Stomach (tissue), 4 donors: ENCODE measurements around the gene SLITRK2.

Source experiments
- EP300 ChIP-seq: sonication (generic); formaldehyde crosslinking; IDR thresholded peaks from one replicate; pipeline ENCODE4 v1.6.1; 2017; ENCODE audit warnings: antibody characterized with exemption
- POLR2A ChIP-seq, 4 donors: fragments of 450-650 bp; IDR thresholded peaks; one replicate each; pipeline ENCODE4 v1.6.1; 2016; ENCODE audit warnings: antibody characterized with exemption in 4 of 4, control low read depth in 2 of 4, mild to moderate bottlenecking in 1 of 4, moderate library complexity in 1 of 4
- POLR2AphosphoS5 ChIP-seq, 3 donors: sonication (generic); formaldehyde crosslinking; IDR thresholded peaks; one replicate each; pipeline ENCODE4 v1.6.1; 2016; ENCODE audit warnings: antibody characterized with exemption in 3 of 3
- TF ChIP-seq, protein P1 (sequence below), 7 experiments: fragments of 450-650 bp in 4 of 7; fragments of 200-600 bp in 3 of 7; sonication (generic) in 3 of 7; IDR thresholded peaks; one replicate each; pipeline ENCODE4 v1.5.1; 2016 to 2019; ENCODE audit warnings: antibody characterized with exemption in 7 of 7, control low read depth in 2 of 7, mild to moderate bottlenecking in 1 of 7

DNA sequence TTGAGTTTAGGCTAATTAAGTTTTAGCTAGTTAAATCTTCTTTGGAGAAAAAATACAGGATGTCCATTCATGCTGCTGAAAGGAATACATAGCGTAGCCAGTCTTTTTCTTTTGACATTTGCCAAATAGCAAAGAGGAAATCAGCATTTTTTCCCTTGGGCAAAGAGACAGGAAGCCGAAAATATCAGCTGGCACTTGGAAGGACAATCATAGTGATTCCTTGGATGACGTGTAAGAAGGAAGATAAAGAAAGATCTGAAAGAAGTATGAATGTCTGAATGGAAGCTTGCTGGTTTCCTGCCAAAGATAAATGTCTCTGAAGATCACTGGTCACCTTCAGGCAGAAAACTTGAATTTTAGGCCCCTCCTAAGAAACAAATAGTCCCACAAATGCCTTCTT, 44.2 kb downstream of the SLITRK2 start:
- TF ChIP-seq, protein P1, sequence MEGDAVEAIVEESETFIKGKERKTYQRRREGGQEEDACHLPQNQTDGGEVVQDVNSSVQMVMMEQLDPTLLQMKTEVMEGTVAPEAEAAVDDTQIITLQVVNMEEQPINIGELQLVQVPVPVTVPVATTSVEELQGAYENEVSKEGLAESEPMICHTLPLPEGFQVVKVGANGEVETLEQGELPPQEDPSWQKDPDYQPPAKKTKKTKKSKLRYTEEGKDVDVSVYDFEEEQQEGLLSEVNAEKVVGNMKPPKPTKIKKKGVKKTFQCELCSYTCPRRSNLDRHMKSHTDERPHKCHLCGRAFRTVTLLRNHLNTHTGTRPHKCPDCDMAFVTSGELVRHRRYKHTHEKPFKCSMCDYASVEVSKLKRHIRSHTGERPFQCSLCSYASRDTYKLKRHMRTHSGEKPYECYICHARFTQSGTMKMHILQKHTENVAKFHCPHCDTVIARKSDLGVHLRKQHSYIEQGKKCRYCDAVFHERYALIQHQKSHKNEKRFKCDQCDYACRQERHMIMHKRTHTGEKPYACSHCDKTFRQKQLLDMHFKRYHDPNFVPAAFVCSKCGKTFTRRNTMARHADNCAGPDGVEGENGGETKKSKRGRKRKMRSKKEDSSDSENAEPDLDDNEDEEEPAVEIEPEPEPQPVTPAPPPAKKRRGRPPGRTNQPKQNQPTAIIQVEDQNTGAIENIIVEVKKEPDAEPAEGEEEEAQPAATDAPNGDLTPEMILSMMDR (IDR thresholded peaks at IDR 0.05): no peak
- TF ChIP-seq POLR2AphosphoS5 (IDR thresholded peaks at IDR 0.05) (no peak), POLR2A (IDR thresholded peaks at IDR 0.05) (no peak), EP300 (no peak)
